GM19452 (cell line): ENCODE measurements around the gene GPM6B.
A peak's percentile ranks its signal among the peaks of the same experiment; 100 is the strongest.

ENCODE experiments used
- ATAC-seq: cut with Tn5 transposase; IDR thresholded peaks from one replicate; pipeline ENCODE4 v1.9.1; 2021; ENCODE audit not compliant: unreplicated experiment

Gene GPM6B

GRCh38 chrX:13770013-13770535 lies 46.8 kb downstream of the GPM6B start:
- no peak for ATAC-seq

GRCh38 chrX:13768939-13769338 lies 48.0 kb downstream of the GPM6B start:
- ATAC-seq: no peak

GRCh38 chrX:13764765-13765164 lies 52.1 kb downstream of the GPM6B start:
- ATAC-seq: no peak

GRCh38 chrX:13764281-13764680 lies 52.6 kb downstream of the GPM6B start:
- no peak for ATAC-seq

GRCh38 chrX:13763489-13763888 lies 53.4 kb downstream of the GPM6B start:
- ATAC-seq: no peak

- peak; percentile 66 for ATAC-seq
Measured at GRCh38 chrX:13761606-13762414, 55.1 kb downstream of the GPM6B start.

GRCh38 chrX:13760426-13760825 lies 56.5 kb downstream of the GPM6B start:
- ATAC-seq: no peak

GRCh38 chrX:13759152-13759718 lies 57.7 kb downstream of the GPM6B start:
- ATAC-seq: peak; percentile 69

GRCh38 chrX:13756381-13756780 lies 60.5 kb downstream of the GPM6B start:
- ATAC-seq: no peak

- no peak for ATAC-seq
Measured at GRCh38 chrX:13755254-13755653, 61.6 kb downstream of the GPM6B start.

GRCh38 chrX:13754765-13755164 lies 62.1 kb downstream of the GPM6B start:
- no peak for ATAC-seq

GRCh38 chrX:13752646-13753045 lies 64.2 kb downstream of the GPM6B start:
- ATAC-seq: no peak

- no peak for ATAC-seq
Measured at GRCh38 chrX:13752141-13752540, 64.8 kb downstream of the GPM6B start.

- ATAC-seq: no peak
Measured at GRCh38 chrX:13750812-13751211, 66.1 kb downstream of the GPM6B start.

GRCh38 chrX:13750204-13750603 lies 66.7 kb downstream of the GPM6B start:
- no peak for ATAC-seq

GRCh38 chrX:13748486-13748885 lies 68.4 kb downstream of the GPM6B start:
- no peak for ATAC-seq

GRCh38 chrX:13747836-13748235 lies 69.1 kb downstream of the GPM6B start:
- no peak for ATAC-seq

GRCh38 chrX:13742397-13743176 lies 74.3 kb downstream of the GPM6B start:
- peak; percentile 93 for ATAC-seq

- no peak for ATAC-seq
Measured at GRCh38 chrX:13741695-13742094, 75.2 kb downstream of the GPM6B start.

- ATAC-seq: peak; percentile 95
Measured at GRCh38 chrX:13734278-13735172, 82.4 kb downstream of the GPM6B start, which contains the start of the genes OFD1 and TRAPPC2. Gene OFD1, plus strand, starts transcription at chrX:13734748. Its CDS starts 324 bp downstream, at chrX:13735072. Gene TRAPPC2, minus strand, starts transcription at chrX:13734620. Its CDS starts 14,657 bp downstream, at chrX:13719963.
